GM12891 (cell line): Measurements from ENCODE around the gene SHCBP1L.

Experiments
- POLR2A ChIP-seq: IDR thresholded peaks from 2 replicates; pipeline ENCODE4 v1.6.1; 2011; ENCODE audit warnings: low read depth, low read length, control low read depth
- POLR2AphosphoS5 ChIP-seq: IDR thresholded peaks from 2 replicates; pipeline ENCODE4 v1.6.1; 2011; ENCODE audit warnings: low read depth, low read length, control low read depth
- SPI1 ChIP-seq: IDR thresholded peaks from 2 replicates; pipeline ENCODE4 v1.6.1; 2011; ENCODE audit warnings: low read depth, low read length, control low read depth
- TAF1 ChIP-seq: IDR thresholded peaks from 2 replicates; pipeline ENCODE4 v1.6.1; 2011; ENCODE audit warnings: low read depth, low read length, control low read depth

- TF ChIP-seq POLR2AphosphoS5 = no peak
- TF ChIP-seq POLR2A = no peak
- no peak for TF ChIP-seq TAF1
- no peak for TF ChIP-seq SPI1
Observed at GRCh38 chr1:182913401-182913800, 39.6 kb downstream of the SHCBP1L start.
